Measurements from ENCODE around the gene CFAP107. TPM values are rescaled to one million over a fixed set of nuclear protein-coding genes. Genes with fewer than 3 reads are reported as not detected.

CFAP107 gene, protein sequence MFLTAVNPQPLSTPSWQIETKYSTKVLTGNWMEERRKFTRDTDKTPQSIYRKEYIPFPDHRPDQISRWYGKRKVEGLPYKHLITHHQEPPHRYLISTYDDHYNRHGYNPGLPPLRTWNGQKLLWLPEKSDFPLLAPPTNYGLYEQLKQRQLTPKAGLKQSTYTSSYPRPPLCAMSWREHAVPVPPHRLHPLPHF
- not detected for total RNA-seq

DNA sequence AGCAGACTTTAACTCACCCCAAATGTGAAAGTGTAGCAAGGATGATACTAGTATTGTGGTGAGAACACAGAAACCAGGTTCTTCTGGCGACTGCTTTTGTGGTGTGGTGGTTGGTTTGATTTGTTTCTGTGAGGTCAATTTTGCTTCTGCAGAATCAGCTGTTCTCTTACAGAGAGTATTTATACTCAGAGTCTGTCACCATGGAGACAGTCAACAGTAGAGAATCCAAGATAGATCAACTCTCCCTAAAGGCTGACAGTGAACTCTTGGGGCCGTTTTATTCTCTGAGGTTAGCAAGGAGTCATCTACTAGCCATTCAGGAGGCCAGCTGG, at the start of gene CFAP107:
TSS of gene CFAP107 (plus strand) at position 209 of the 332 bp plus-strand sequence. CDS start 231 bp downstream, outside the sequence.
- no peak for DNase-seq (ENCODE audit: low spot score in 2 of 2)

DNA sequence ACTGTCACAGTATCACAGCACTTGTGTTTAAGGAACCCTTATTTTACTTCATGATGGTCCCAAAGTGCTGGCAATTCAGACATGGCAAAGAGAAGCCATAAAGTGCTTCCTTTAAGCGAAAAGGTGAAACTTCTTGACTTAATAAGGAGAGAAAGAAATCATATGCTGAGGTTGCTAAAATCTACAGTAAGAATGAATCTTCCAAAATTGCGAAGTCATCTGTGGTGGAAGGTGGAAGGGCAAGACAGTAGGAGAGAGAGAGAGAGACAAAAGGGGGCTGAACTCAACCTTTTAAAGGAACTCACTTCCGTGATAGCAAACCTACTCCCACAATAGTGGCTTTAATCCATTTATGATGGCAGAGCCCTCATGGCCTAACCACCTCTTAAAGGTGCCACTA, 49.3 kb upstream of the CFAP107 start:
- Histone ChIP-seq H3K27me3 (no peaks in the 10 kb centered on the region), H3K4me1 (no peaks in the 10 kb centered on the region), H3K4me3 (no peak overlapping the region), H3K36me3 (no peaks in the 10 kb centered on the region), H3K27ac (no peak overlapping the region), H3K9me3 (peaks cover 0 to 5% of the 10 kb centered on the region in 2 donors)
- intact Hi-C loops (cut with DNase I): no loop called here
- DNase-seq (ENCODE audit: low spot score in 2 of 2): no peak
- TF ChIP-seq, protein P1, sequence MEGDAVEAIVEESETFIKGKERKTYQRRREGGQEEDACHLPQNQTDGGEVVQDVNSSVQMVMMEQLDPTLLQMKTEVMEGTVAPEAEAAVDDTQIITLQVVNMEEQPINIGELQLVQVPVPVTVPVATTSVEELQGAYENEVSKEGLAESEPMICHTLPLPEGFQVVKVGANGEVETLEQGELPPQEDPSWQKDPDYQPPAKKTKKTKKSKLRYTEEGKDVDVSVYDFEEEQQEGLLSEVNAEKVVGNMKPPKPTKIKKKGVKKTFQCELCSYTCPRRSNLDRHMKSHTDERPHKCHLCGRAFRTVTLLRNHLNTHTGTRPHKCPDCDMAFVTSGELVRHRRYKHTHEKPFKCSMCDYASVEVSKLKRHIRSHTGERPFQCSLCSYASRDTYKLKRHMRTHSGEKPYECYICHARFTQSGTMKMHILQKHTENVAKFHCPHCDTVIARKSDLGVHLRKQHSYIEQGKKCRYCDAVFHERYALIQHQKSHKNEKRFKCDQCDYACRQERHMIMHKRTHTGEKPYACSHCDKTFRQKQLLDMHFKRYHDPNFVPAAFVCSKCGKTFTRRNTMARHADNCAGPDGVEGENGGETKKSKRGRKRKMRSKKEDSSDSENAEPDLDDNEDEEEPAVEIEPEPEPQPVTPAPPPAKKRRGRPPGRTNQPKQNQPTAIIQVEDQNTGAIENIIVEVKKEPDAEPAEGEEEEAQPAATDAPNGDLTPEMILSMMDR (IDR thresholded peaks at IDR 0.05): no peak

More for the DNA sequence above, at the start of gene CFAP107:
- peaks cover 0 to 18% of the 10 kb centered on the region in 2 donors for H3K9me3 ChIP-seq
- H3K27ac ChIP-seq: no peak within 1 kb of the TSS
- H3K4me3 ChIP-seq: no peak within 1 kb of the TSS
- no peaks in the 10 kb centered on the region for H3K36me3 ChIP-seq
- TF ChIP-seq, protein P1 (IDR thresholded peaks at IDR 0.05): no peak
- H3K4me1 ChIP-seq: no peaks in the 10 kb centered on the region
- intact Hi-C loops (cut with DNase I): no loop called here
- H3K27me3 ChIP-seq: no peaks in the 10 kb centered on the region

DNA sequence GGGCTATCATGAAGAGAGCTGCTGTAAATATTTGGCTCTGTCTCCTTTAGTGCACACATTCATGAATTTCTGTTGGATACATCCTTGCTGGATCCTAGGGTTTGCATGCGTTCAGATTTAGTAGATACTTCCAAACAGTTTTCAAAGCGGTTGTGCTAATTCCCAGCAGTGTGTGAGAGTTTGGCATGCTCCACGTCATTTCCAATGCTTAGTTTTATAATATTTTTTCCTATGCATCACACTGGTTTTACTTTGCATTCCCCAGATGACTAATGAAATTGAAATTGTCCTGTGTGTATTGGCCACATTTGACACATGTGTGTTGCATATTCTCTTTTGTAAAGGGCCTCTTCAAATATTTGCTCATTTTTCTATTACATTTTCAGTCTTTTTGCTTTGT, 48.6 kb upstream of the CFAP107 start:
- TF ChIP-seq, protein P1 (IDR thresholded peaks at IDR 0.05): no peak
- Histone ChIP-seq H3K9me3 (peaks cover 0 to 5% of the 10 kb centered on the region in 2 donors), H3K27ac (no peak overlapping the region), H3K36me3 (no peaks in the 10 kb centered on the region), H3K4me1 (no peaks in the 10 kb centered on the region), H3K4me3 (no peak overlapping the region), H3K27me3 (no peaks in the 10 kb centered on the region)
- no peak for DNase-seq (ENCODE audit: low spot score in 2 of 2)
- intact Hi-C loops (cut with DNase I): no loop called here

DNA sequence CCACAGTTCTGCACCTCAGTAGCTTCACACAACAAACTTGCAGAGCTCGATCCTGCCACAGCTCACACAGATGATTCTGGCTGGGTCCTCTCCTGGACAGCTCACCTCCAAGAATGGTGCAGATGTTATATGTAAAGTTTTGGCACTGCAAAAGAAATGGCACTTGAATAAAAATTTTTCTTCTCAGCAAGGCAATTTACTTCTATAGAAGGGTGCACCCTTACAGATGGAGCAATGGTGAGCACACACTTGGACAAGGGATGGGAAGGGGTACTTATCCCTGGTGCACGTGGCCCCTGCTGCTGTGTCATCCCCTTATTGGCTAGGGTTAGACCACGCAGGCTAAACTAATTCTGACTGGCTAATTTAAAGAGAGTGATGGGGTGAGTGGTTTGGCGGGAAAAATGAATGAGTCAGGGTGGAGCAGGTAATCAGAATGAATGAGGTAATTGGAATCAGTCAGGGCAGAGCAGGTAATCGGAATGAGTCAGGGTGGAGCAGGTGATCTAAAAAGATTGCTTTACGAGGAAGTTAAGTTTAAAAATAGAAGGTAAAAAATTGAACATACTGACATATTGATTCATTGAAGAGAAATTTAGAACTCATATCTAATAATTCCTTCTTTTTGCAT, 42.1 kb upstream of the CFAP107 start:
- H3K27ac ChIP-seq: no peak overlapping the region
- H3K4me3 ChIP-seq: no peak overlapping the region
- no peaks in the 10 kb centered on the region for H3K27me3 ChIP-seq
- TF ChIP-seq, protein P1 (IDR thresholded peaks at IDR 0.05): no peak
- intact Hi-C loops (cut with DNase I): no loop called here
- no peaks in the 10 kb centered on the region for H3K4me1 ChIP-seq
- no peak for DNase-seq (ENCODE audit: low spot score in 2 of 2)
- no peaks in the 10 kb centered on the region for H3K36me3 ChIP-seq
- H3K9me3 ChIP-seq: peaks cover 0 to 16% of the 10 kb centered on the region in 2 donors

DNA sequence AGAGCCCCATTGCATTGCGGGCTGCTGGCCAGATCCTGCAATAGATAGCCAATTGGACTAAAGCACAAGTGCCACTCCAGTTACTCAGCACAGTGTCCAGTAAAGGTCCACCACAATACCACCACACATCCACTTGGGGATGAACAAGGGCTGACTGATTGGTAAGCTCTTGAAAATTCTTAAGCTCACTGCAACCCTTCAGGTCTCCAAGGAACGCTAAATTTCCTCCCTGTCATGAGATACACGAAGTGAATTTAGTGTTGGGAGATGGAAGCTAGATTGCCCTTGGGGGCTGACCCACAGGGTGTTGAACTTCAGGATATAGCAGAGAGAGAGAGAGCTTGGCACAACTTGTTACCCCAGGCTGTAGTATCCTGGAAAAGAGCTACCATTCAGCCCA, 39.9 kb upstream of the CFAP107 start:
- Histone ChIP-seq H3K27me3 (no peaks in the 10 kb centered on the region), H3K4me1 (no peaks in the 10 kb centered on the region), H3K27ac (no peak overlapping the region), H3K36me3 (no peaks in the 10 kb centered on the region), H3K9me3 (peaks cover 0 to 11% of the 10 kb centered on the region in 2 donors), H3K4me3 (no peak overlapping the region)
- intact Hi-C loops (cut with DNase I): no loop called here
- DNase-seq (ENCODE audit: low spot score in 2 of 2): no peak
- TF ChIP-seq, protein P1 (IDR thresholded peaks at IDR 0.05): no peak

Data from ascending aorta (tissue), 2 donors.